ENCODE data around the gene ZBBX. TPM values are rescaled to one million over a fixed set of nuclear protein-coding genes. Genes with fewer than 3 reads are reported as not detected.

ZBBX gene
- total and polyA plus RNA-seq, 2 experiments from 2014 or later, result not detected

DNA sequence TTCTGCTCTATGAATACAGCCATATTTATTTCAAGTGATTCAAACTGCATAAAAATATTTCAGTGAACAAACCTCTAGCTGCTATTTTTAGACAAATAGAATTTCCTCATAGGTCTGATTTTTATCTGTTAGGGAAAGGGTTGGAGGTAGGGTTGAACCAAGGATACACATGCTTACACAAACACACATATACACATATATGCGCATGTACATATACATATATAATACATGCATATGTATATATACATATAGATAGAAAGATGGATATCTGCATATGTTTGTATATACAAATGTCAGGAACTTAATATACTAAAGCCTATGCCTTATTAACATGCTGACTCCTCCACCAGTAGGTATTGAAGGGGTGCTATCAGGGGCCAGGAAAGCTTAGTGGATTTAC, 18.1 kb downstream of the ZBBX start:
- H3K9me3 ChIP-seq (ENCODE audit: low read depth), result no peaks in the 10 kb centered on the region
- no peaks in the 10 kb centered on the region for H3K36me3 ChIP-seq (replicated peaks; ENCODE audit: insufficient read depth, low read depth)
- no peaks in the 10 kb centered on the region for H3K27me3 ChIP-seq
- no peaks in the 10 kb centered on the region for H3K79me2 ChIP-seq
- H2AFZ ChIP-seq, result no peak overlapping the region
- no peaks in the 10 kb centered on the region for H3K4me1 ChIP-seq (ENCODE audit: insufficient read depth)
- H3K9me2 ChIP-seq (replicated peaks; ENCODE audit: insufficient read depth), result no peaks in the 10 kb centered on the region
- H4K20me1 ChIP-seq (ENCODE audit: insufficient read depth, poor library complexity, severe bottlenecking), result no peaks in the 10 kb centered on the region
- H3K27ac ChIP-seq, result no peak overlapping the region
- no peak overlapping the region for H3K4me2 ChIP-seq
- TF ChIP-seq, protein P1, sequence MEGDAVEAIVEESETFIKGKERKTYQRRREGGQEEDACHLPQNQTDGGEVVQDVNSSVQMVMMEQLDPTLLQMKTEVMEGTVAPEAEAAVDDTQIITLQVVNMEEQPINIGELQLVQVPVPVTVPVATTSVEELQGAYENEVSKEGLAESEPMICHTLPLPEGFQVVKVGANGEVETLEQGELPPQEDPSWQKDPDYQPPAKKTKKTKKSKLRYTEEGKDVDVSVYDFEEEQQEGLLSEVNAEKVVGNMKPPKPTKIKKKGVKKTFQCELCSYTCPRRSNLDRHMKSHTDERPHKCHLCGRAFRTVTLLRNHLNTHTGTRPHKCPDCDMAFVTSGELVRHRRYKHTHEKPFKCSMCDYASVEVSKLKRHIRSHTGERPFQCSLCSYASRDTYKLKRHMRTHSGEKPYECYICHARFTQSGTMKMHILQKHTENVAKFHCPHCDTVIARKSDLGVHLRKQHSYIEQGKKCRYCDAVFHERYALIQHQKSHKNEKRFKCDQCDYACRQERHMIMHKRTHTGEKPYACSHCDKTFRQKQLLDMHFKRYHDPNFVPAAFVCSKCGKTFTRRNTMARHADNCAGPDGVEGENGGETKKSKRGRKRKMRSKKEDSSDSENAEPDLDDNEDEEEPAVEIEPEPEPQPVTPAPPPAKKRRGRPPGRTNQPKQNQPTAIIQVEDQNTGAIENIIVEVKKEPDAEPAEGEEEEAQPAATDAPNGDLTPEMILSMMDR (IDR thresholded peaks at IDR 0.05; ENCODE audit: poor library complexity), result no peak
- no peak for TF ChIP-seq EZH2 (IDR thresholded peaks at IDR 0.05; ENCODE audit: borderline replicate concordance)
- no peak for TF ChIP-seq EZH2phosphoT487 (IDR thresholded peaks at IDR 0.05; ENCODE audit: low read depth, severe bottlenecking, unreplicated experiment)
- 100% methylated on average over 1 of the region's 1 CpG for WGBS (ENCODE audit: low lambda C conversion rate, missing lambda C conversion rate)
- no peak overlapping the region for H3K4me3 ChIP-seq
- DNase-seq (ENCODE audit: low spot score), result no peak

DNA sequence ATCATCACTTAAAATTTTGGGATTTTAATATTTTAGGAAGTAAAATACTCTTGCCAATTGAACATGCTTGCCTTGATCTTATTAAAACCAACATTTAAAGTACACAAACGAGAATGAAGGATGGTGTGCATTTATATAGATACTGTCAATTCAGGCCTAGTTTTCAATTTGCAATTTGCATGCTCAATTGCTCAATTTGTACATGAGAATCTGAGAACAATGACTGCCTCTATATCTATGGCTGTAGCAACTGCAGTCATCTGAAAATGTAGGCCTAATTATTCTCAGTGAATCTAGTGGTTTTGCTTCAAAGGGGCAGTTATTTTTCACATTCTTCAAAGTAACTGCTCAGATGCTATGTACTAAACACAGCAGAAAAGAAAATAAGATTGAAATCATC, 18.8 kb downstream of the ZBBX start:
- H3K9me2 ChIP-seq (replicated peaks; ENCODE audit: insufficient read depth), result no peaks in the 10 kb centered on the region
- WGBS (ENCODE audit: low lambda C conversion rate, missing lambda C conversion rate), result 88% methylated on average over 1 of the region's 1 CpG
- no peaks in the 10 kb centered on the region for H4K20me1 ChIP-seq (ENCODE audit: insufficient read depth, poor library complexity, severe bottlenecking)
- no peak for DNase-seq (ENCODE audit: low spot score)
- no peaks in the 10 kb centered on the region for H3K36me3 ChIP-seq (replicated peaks; ENCODE audit: insufficient read depth, low read depth)
- no peaks in the 10 kb centered on the region for H3K79me2 ChIP-seq
- H3K4me1 ChIP-seq (ENCODE audit: insufficient read depth), result no peaks in the 10 kb centered on the region
- H3K27ac ChIP-seq, result no peak overlapping the region
- no peak overlapping the region for H3K4me3 ChIP-seq
- TF ChIP-seq EZH2phosphoT487 (IDR thresholded peaks at IDR 0.05; ENCODE audit: low read depth, severe bottlenecking, unreplicated experiment) (no peak), EZH2 (IDR thresholded peaks at IDR 0.05; ENCODE audit: borderline replicate concordance) (no peak)
- TF ChIP-seq, protein P1 (IDR thresholded peaks at IDR 0.05; ENCODE audit: poor library complexity), result no peak
- H3K9me3 ChIP-seq (ENCODE audit: low read depth), result no peaks in the 10 kb centered on the region
- H2AFZ ChIP-seq, result no peak overlapping the region
- no peaks in the 10 kb centered on the region for H3K27me3 ChIP-seq
- H3K4me2 ChIP-seq, result no peak overlapping the region

DNA sequence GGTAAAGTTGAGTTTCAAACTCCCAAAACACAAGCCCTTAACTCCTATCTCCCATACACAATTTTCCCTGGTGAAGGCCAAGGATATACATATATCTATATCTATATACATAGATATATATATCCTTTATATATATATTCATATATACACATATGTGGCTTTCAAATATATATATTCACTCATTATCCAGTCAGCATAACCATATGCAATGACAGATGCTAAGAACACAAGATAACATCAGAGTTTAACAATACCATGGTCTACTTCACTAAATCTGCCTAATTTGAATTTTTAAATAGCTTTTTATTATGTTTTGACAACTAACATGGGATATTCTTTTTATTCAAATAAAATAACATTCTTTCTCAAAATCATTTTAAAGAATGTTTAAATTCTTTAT, 24.7 kb downstream of the ZBBX start:
- DNase-seq (ENCODE audit: low spot score), result no peak
- H3K4me3 ChIP-seq, result no peak overlapping the region
- TF ChIP-seq, protein P1 (IDR thresholded peaks at IDR 0.05; ENCODE audit: poor library complexity), result no peak
- TF ChIP-seq EZH2phosphoT487 (IDR thresholded peaks at IDR 0.05; ENCODE audit: low read depth, severe bottlenecking, unreplicated experiment) (no peak), EZH2 (IDR thresholded peaks at IDR 0.05; ENCODE audit: borderline replicate concordance) (no peak)
- H3K27ac ChIP-seq, result no peak overlapping the region
- no peaks in the 10 kb centered on the region for H3K79me2 ChIP-seq
- H3K9me3 ChIP-seq (ENCODE audit: low read depth), result no peaks in the 10 kb centered on the region
- H3K9me2 ChIP-seq (replicated peaks; ENCODE audit: insufficient read depth), result no peaks in the 10 kb centered on the region
- H3K4me2 ChIP-seq, result no peak overlapping the region
- no peak overlapping the region for H2AFZ ChIP-seq
- no peaks in the 10 kb centered on the region for H3K27me3 ChIP-seq
- no peaks in the 10 kb centered on the region for H3K4me1 ChIP-seq (ENCODE audit: insufficient read depth)
- H4K20me1 ChIP-seq (ENCODE audit: insufficient read depth, poor library complexity, severe bottlenecking), result no peaks in the 10 kb centered on the region
- no peaks in the 10 kb centered on the region for H3K36me3 ChIP-seq (replicated peaks; ENCODE audit: insufficient read depth, low read depth)

DNA sequence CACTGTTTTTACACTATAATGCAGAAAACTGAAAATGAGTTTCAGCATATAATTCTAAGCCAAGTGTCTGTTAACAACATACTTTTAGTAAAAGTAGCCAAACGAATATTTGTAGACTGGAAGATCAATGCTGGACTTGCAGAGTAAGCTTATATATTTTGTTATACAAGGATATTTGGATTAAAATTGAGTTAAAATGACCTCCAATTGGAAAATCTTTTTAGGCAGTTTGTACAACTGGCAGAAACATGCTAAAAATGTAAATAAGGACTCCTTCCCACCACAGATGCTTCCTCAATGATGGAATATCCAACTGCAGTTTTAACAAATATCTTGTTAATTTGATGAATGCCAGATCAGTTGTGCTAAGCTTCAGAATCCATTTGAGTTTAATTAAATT, 25.3 kb downstream of the ZBBX start:
- no peak overlapping the region for H3K27ac ChIP-seq
- no peak for TF ChIP-seq EZH2phosphoT487 (IDR thresholded peaks at IDR 0.05; ENCODE audit: low read depth, severe bottlenecking, unreplicated experiment)
- TF ChIP-seq EZH2 (IDR thresholded peaks at IDR 0.05; ENCODE audit: borderline replicate concordance), result no peak
- TF ChIP-seq, protein P1 (IDR thresholded peaks at IDR 0.05; ENCODE audit: poor library complexity), result no peak
- H3K9me2 ChIP-seq (replicated peaks; ENCODE audit: insufficient read depth), result no peaks in the 10 kb centered on the region
- H3K36me3 ChIP-seq (replicated peaks; ENCODE audit: insufficient read depth, low read depth), result no peaks in the 10 kb centered on the region
- no peak overlapping the region for H3K4me2 ChIP-seq
- H3K9me3 ChIP-seq (ENCODE audit: low read depth), result no peaks in the 10 kb centered on the region
- no peaks in the 10 kb centered on the region for H3K27me3 ChIP-seq
- H4K20me1 ChIP-seq (ENCODE audit: insufficient read depth, poor library complexity, severe bottlenecking), result no peaks in the 10 kb centered on the region
- H3K4me1 ChIP-seq (ENCODE audit: insufficient read depth), result no peaks in the 10 kb centered on the region
- H3K79me2 ChIP-seq, result no peaks in the 10 kb centered on the region
- H2AFZ ChIP-seq, result no peak overlapping the region
- no peak for DNase-seq (ENCODE audit: low spot score)
- H3K4me3 ChIP-seq, result no peak overlapping the region
- 64% methylated on average over 1 of the region's 1 CpG for WGBS (ENCODE audit: low lambda C conversion rate, missing lambda C conversion rate)

Measured in hepatocyte (in vitro differentiated cells).